Gastroesophageal sphincter (tissue), 4 donors: ENCODE data around the gene ATP1A2. TPM values are rescaled to one million over a fixed set of nuclear protein-coding genes. Genes with fewer than 3 reads are reported as not detected.
A peak's percentile ranks its signal among the peaks of the same experiment; 100 is the strongest.

Experiments
- ATAC-seq: fragments of 150-250 bp; one replicate; pipeline ENCODE4 v1.9.1; 2016; ENCODE audit warnings: mild to moderate bottlenecking, moderate library complexity
- H3K27ac ChIP-seq, 4 donors: fragments of 200-600 bp; sonication (generic) in 3 of 4; 1 replicate in 3 of 4; 2 replicates in 1 of 4; pipeline ENCODE4 v1.5.1; 2016 to 2019
- H3K27me3 ChIP-seq: fragments of 200-600 bp; sonication (generic); one replicate; pipeline ENCODE4 v1.5.1; 2019
- H3K36me3 ChIP-seq, 2 donors: fragments of 200-600 bp; sonication (generic); one replicate each; pipeline ENCODE4 v1.5.1; 2019; ENCODE audit warnings: control low read depth in 1 of 2
- H3K4me1 ChIP-seq, 3 donors: fragments of 200-600 bp; sonication (generic); 1 replicate in 2 of 3; 2 replicates in 1 of 3; pipeline ENCODE4 v1.5.1; 2016 to 2019; ENCODE audit warnings: control low read depth in 2 of 3
- H3K4me3 ChIP-seq, 2 donors: fragments of 200-600 bp; sonication (generic); one replicate each; pipeline ENCODE4 v1.5.1; 2019; ENCODE audit warnings: mild to moderate bottlenecking in 1 of 2, moderate library complexity in 1 of 2
- H3K9me3 ChIP-seq, 3 donors: fragments of 200-600 bp; sonication (generic); one replicate each; pipeline ENCODE4 v1.5.1; 2017 to 2019; ENCODE audit warnings: control low read depth in 2 of 3
- CTCF ChIP-seq, 4 experiments: fragments of 200-600 bp in 2 of 4; fragments of 450-650 bp in 2 of 4; sonication (generic) in 1 of 4; IDR thresholded peaks; one replicate each; pipeline ENCODE4 v1.5.1; 2017 to 2019; ENCODE audit warnings: antibody characterized with exemption in 4 of 4, mild to moderate bottlenecking in 2 of 4, moderate library complexity in 2 of 4
- EP300 ChIP-seq: sonication (generic); formaldehyde crosslinking; IDR thresholded peaks from one replicate; pipeline ENCODE4 v1.6.1; 2017; ENCODE audit warnings: antibody characterized with exemption, mild to moderate bottlenecking
- POLR2A ChIP-seq, 2 donors: fragments of 450-650 bp; IDR thresholded peaks; one replicate each; pipeline ENCODE4 v1.6.1; 2017; ENCODE audit warnings: antibody characterized with exemption in 2 of 2, mild to moderate bottlenecking in 2 of 2, moderate library complexity in 1 of 2
- POLR2AphosphoS5 ChIP-seq: sonication (generic); formaldehyde crosslinking; IDR thresholded peaks from one replicate; pipeline ENCODE4 v1.6.1; 2017; ENCODE audit warnings: antibody characterized with exemption
- WGBS, 2 donors: methylation state at CpG; one replicate each; pipeline ENCODE4 v1.1.5; 2018; ENCODE audit warnings: low coverage in 1 of 2; 5-methylcytosine and 5-hydroxymethylcytosine counted together
- total RNA-seq, 4 donors: library from RNA; depleted of rRNA; stranded (reverse); fragments of >200 nt; gene quantifications; one replicate each; pipeline ENCODE4 v1.1.0, GENCODE V29; 2016

The ATP1A2 gene
- total RNA-seq, 4 donors from 2014 or later = 100 to 348 (median 142) TPM

- ATAC-seq = no peak
- no peak for TF ChIP-seq EP300
- no peak for TF ChIP-seq CTCF (IDR thresholded peaks at IDR 0.05)
- no peak for TF ChIP-seq POLR2A (IDR thresholded peaks at IDR 0.05)
- H3K4me1 ChIP-seq = peaks cover 0 to 21% (median 8%) of the 10 kb centered on the region in 3 donors
- H3K9me3 ChIP-seq = no peaks in the 10 kb centered on the region
- H3K27ac ChIP-seq = no peak overlapping the region
- 88 to 100% methylated on average over 1 to 7 of the region's 7 CpGs for WGBS, 2 donors
- H3K27me3 ChIP-seq = no peaks in the 10 kb centered on the region
- no peaks in the 10 kb centered on the region for H3K36me3 ChIP-seq
- H3K4me3 ChIP-seq = no peak overlapping the region
Observed at GRCh38 chr1:160186246-160186645, 70.7 kb downstream of the ATP1A2 start.

GRCh38 chr1:160186729-160187128 lies 71.2 kb downstream of the ATP1A2 start:
- Histone ChIP-seq H3K36me3 (no peaks in the 10 kb centered on the region), H3K9me3 (no peaks in the 10 kb centered on the region), H3K4me1 (peaks cover 0 to 26% (median 8%) of the 10 kb centered on the region in 3 donors), H3K4me3 (no peak overlapping the region), H3K27me3 (no peaks in the 10 kb centered on the region), H3K27ac (no peak overlapping the region)
- 80% methylated on average over 2 of the region's 2 CpGs; no CpG with 5 or more reads in 1 of the 2 donors for WGBS, 2 donors
- TF ChIP-seq EP300 (no peak), CTCF (IDR thresholded peaks at IDR 0.05) (no peak), POLR2AphosphoS5 (no peak), POLR2A (IDR thresholded peaks at IDR 0.05) (no peak)
- no peak for ATAC-seq

- peaks cover 0 to 33% (median 8%) of the 10 kb centered on the region in 3 donors for H3K4me1 ChIP-seq
- H3K27me3 ChIP-seq = no peaks in the 10 kb centered on the region
- no peaks in the 10 kb centered on the region for H3K9me3 ChIP-seq
- TF ChIP-seq CTCF (IDR thresholded peaks at IDR 0.05) = no peak
- ATAC-seq = no peak
- 64 to 100% methylated on average over 2 to 5 of the region's 7 CpGs for WGBS, 2 donors
- no peak overlapping the region for H3K27ac ChIP-seq
- no peak overlapping the region for H3K4me3 ChIP-seq
- H3K36me3 ChIP-seq = no peaks in the 10 kb centered on the region
Observed at GRCh38 chr1:160187407-160187806, 71.8 kb downstream of the ATP1A2 start.

GRCh38 chr1:160188341-160188740 lies 72.8 kb downstream of the ATP1A2 start:
- Histone ChIP-seq H3K4me3 (no peak overlapping the region), H3K9me3 (no peaks in the 10 kb centered on the region), H3K4me1 (peaks cover 1 to 42% (median 17%) of the 10 kb centered on the region in 3 donors), H3K27me3 (no peaks in the 10 kb centered on the region), H3K27ac (no peak overlapping the region), H3K36me3 (no peaks in the 10 kb centered on the region)
- TF ChIP-seq CTCF (IDR thresholded peaks at IDR 0.05) = no peak
- TF ChIP-seq POLR2AphosphoS5 = no peak
- TF ChIP-seq POLR2A (IDR thresholded peaks at IDR 0.05) = no peak
- no peak for TF ChIP-seq EP300
- ATAC-seq = no peak
- WGBS, 2 donors = 90% methylated on average over 6 of the region's 7 CpGs; no CpG with 5 or more reads in 1 of the 2 donors

GRCh38 chr1:160189649-160190625 lies 74.4 kb downstream of the ATP1A2 start, which contains the start of gene CASQ1:
Gene CASQ1 (plus strand): TSS chr1:160190575. CDS start chr1:160190752, 177 bp downstream.
- 31 to 44% methylated on average over 7 to 8 of the region's 15 CpGs for WGBS, 2 donors
- TF ChIP-seq POLR2A (IDR thresholded peaks at IDR 0.05) = no peak
- ATAC-seq = peak; percentile 49
- H3K9me3 ChIP-seq = no peaks in the 10 kb centered on the region
- H3K4me3 ChIP-seq = no peak within 1 kb of the TSS
- peak within 1 kb of the TSS in 2 of 4 donors; percentile 39 to 63 for H3K27ac ChIP-seq
- no peaks in the 10 kb centered on the region for H3K27me3 ChIP-seq
- peaks cover 3 to 46% (median 18%) of the 10 kb centered on the region in 3 donors for H3K4me1 ChIP-seq
- H3K36me3 ChIP-seq = no peaks in the 10 kb centered on the region
